ENCODE measurements around the gene MDN1.
"Not testable (repeated sequence)": the region's sequence is repeated elsewhere in the genome, so short reads cannot be mapped to it uniquely, and the experiment has no call there.

MDN1 gene

GRCh38 chr6:89657445-89658158 is 162.0 kb downstream of the MDN1 start:
- DNase-seq = no peak
- TF ChIP-seq POLR2A (IDR thresholded peaks at IDR 0.05; ENCODE audit: low read length) (no peak), GATA1 (IDR thresholded peaks at IDR 0.05; ENCODE audit: low read depth, low read length) (no peak)

DNA sequence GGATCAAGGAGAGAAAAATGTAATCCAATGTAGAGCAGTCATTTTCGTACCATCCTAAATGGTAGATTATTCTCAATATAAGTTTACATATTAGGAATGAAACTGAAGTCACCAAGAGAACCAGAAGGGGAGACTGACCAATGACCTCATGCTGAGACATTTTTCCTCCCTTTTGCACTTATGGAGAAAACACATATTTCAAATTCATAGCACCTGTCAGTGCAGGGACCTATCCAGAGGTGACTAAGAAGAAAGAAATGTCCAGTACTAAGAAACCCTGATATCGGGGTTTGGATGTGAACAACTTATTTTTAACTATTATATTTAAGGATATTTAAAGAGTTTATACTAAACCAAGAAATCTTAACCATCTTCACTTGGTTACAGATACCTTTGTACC is 164.5 kb downstream of the MDN1 start:
- no peak for TF ChIP-seq POLR2A (IDR thresholded peaks at IDR 0.05; ENCODE audit: low read length)
- no peak for TF ChIP-seq GATA1 (IDR thresholded peaks at IDR 0.05; ENCODE audit: low read depth, low read length)
- no peak for DNase-seq

- DNase-seq = no peak
- TF ChIP-seq POLR2A (IDR thresholded peaks at IDR 0.05; ENCODE audit: low read length) = no peak
- no peak for TF ChIP-seq GATA1 (IDR thresholded peaks at IDR 0.05; ENCODE audit: low read depth, low read length)
These were observed 169.0 kb downstream of the MDN1 start for GRCh38 chr6:89650579-89650978.

- no peak for DNase-seq
- TF ChIP-seq GATA1 (IDR thresholded peaks at IDR 0.05; ENCODE audit: low read depth, low read length) = no peak
- TF ChIP-seq POLR2A (IDR thresholded peaks at IDR 0.05; ENCODE audit: low read length) = no peak
These were observed 169.9 kb downstream of the MDN1 start for GRCh38 chr6:89649682-89650081.

GRCh38 chr6:89644864-89645263 is 174.7 kb downstream of the MDN1 start:
- TF ChIP-seq POLR2A (IDR thresholded peaks at IDR 0.05; ENCODE audit: low read length) (no peak), GATA1 (IDR thresholded peaks at IDR 0.05; ENCODE audit: low read depth, low read length) (no peak)
- no peak for DNase-seq

DNA sequence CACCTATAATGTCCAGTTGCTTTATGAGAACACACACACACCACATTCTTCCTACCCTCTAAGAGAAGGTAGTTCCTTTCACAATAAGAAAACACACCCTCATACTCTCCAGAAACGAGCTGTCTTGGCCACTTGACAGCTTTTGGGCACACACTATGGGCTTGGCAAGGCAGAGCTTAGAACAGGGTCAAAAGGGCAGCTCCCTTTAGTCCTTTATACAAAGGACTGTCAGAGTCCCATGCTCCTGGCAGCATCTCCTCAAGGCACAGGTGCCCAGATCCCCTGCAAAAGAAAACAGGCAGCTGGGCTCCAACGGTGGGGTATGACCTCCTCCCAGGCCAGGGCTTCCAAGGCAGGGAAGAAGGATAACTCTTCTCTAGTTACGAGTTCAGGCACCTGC is 176.2 kb downstream of the MDN1 start:
- DNase-seq = no peak
- no peak for TF ChIP-seq GATA1 (IDR thresholded peaks at IDR 0.05; ENCODE audit: low read depth, low read length)
- no peak for TF ChIP-seq POLR2A (IDR thresholded peaks at IDR 0.05; ENCODE audit: low read length)

DNA sequence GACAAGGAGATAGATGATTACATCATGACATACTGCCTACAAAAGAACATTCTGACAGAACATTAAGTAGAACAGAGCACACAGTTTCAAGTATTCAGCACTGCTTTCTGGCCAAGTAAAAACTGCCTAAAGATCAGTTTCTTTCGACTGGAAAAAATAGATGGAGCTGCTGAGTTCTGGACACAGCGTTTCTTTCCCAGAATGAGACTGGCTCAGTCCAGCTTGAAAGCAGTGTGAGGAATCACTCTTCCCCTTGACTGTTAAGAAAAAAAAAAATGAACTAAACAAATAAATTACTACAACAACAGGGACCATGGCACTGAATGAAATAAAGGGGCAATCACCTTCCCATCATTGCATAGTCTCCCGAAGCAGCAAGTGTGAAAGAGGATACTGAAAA is 176.6 kb downstream of the MDN1 start:
- DNase-seq = no peak
- TF ChIP-seq POLR2A (IDR thresholded peaks at IDR 0.05; ENCODE audit: low read length) (no peak), GATA1 (IDR thresholded peaks at IDR 0.05; ENCODE audit: low read depth, low read length) (no peak)

DNA sequence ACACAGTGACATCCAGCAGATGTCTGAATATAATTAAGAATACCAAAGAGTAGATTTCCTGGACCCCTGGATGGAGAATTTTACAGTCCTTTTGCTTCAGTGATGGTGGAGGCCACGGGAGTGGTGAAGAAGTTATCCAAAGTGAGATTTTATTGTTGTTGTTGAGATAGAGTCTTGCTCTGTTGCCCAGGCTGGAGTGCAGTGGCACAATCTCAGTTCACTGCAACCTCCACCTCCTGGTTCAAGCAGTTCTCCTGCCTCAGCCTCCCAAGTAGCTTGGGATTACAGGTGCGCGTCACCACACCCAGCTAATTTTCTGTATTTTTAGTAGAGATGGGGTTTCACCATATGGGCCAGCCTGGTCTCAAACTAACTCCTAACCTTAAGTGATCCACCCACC is 178.0 kb downstream of the MDN1 start:
- DNase-seq = not testable (repeated sequence)

DNA sequence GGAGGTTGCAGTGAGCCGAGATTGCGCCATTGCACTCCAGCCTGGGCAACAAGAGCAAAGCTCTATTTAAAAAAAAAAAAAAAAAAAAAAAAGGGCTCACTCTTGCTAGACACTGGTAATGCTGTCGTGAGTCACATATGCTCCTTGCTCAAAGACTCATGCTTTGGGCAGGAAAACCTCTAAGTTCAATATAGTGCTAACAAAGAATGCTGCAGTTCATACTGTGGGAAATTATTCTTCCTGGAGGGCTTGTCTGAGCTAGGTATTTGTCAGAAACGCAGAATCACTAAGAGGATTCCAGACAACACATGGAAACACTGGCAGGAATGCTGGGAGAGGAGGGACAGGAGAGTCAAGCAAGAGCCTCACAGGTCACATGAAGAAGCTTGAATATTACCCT is 178.8 kb downstream of the MDN1 start:
- no peak for TF ChIP-seq GATA1 (IDR thresholded peaks at IDR 0.05; ENCODE audit: low read depth, low read length)
- TF ChIP-seq POLR2A (IDR thresholded peaks at IDR 0.05; ENCODE audit: low read length) = no peak
- DNase-seq = no peak

- TF ChIP-seq GATA1 (IDR thresholded peaks at IDR 0.05; ENCODE audit: low read depth, low read length) = no peak
- TF ChIP-seq POLR2A (IDR thresholded peaks at IDR 0.05; ENCODE audit: low read length) = peak; percentile 97
- DNase-seq = peak; percentile 93 to 94
These were observed 181.0 kb downstream of the MDN1 start, which contains the start of gene LYRM2 for GRCh38 chr6:89638320-89639195. Gene LYRM2 (minus strand): TSS chr6:89638747. CDS start chr6:89638716, 31 bp downstream.

DNA sequence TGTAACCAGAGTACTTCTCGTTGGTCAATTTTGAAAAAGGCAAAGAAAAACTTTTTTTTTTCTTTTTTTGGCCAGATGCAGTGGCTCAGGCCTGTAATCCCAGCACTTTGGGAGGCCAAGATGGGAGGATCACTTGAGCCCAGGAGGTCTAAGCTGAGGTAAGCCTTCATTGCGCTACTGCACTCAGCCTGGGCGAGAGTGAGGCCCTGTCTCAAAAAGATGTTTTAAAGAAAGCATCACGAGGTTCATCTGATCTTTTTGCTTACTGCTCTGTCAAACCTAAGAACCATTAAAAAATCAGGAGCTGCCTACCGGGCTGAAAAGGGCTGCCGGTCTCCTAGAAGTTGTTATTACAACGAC is 181.7 kb downstream of the MDN1 start:
- TF ChIP-seq POLR2A (IDR thresholded peaks at IDR 0.05; ENCODE audit: low read length) (no peak), GATA1 (IDR thresholded peaks at IDR 0.05; ENCODE audit: low read depth, low read length) (no peak)
- DNase-seq = no peak

DNA sequence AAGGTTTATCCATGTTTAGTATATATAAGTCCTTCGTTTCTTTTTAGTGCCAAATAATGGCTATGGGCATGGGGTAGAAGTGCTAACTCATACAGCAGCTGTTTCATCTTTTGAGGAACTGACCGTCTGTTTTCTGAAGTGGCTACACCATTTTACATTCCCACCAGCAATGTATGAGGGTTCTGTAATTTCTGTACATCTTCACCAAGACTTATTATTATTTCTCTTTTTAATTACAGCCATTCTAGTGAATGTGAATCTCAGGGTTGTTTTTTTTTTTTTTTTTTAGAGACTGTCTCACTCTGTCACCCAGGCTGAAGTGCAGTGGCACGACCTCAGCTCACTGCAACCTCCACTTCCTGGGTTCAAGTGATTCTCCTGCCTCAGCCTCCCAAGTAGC is 183.2 kb downstream of the MDN1 start:
- not testable (repeated sequence) for DNase-seq

GRCh38 chr6:89630488-89630887 is 189.1 kb downstream of the MDN1 start:
- TF ChIP-seq GATA1 (IDR thresholded peaks at IDR 0.05; ENCODE audit: low read depth, low read length) (no peak), POLR2A (IDR thresholded peaks at IDR 0.05; ENCODE audit: low read length) (no peak)

DNA sequence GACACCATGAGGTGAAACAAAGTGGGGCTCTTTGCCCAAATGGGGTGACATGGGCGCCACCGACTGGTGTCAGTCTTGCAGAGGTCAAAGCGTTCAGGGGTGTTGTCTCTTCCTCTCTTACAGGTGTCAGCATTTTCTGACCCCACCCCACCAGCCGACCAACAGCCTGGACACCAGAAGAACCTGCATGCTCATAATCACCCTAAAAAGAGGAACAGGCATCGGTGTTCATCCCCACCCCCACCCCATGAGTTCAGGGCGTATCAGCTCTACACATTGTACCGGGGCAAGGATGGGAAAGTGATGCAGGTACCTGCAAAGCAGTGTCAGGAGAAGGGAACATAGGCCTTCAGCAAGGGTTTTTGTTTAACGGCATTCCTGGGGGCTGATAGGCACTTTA is 195.8 kb downstream of the MDN1 start:
- TF ChIP-seq POLR2A (IDR thresholded peaks at IDR 0.05; ENCODE audit: low read length) (no peak), GATA1 (IDR thresholded peaks at IDR 0.05; ENCODE audit: low read depth, low read length) (no peak)
- DNase-seq = no peak

More at GRCh38 chr6:89630488-89630887, 189.1 kb downstream of the MDN1 start:
- DNase-seq = no peak

GRCh38 chr6:89619567-89619966 is 200.0 kb downstream of the MDN1 start:
- DNase-seq = no peak
- TF ChIP-seq GATA1 (IDR thresholded peaks at IDR 0.05; ENCODE audit: low read depth, low read length) (no peak), POLR2A (IDR thresholded peaks at IDR 0.05; ENCODE audit: low read length) (no peak)

All from erythroblast (primary cell).